HG03558 (cell line): ENCODE results near the gene MTHFD2L.

Experiments
- ATAC-seq: cut with Tn5 transposase; IDR thresholded peaks from one replicate; pipeline ENCODE4 v1.9.1; 2021; ENCODE audit warnings: moderate number of reproducible peaks; ENCODE audit not compliant: unreplicated experiment; ENCODE audit errors: extremely low read depth

The MTHFD2L gene

DNA sequence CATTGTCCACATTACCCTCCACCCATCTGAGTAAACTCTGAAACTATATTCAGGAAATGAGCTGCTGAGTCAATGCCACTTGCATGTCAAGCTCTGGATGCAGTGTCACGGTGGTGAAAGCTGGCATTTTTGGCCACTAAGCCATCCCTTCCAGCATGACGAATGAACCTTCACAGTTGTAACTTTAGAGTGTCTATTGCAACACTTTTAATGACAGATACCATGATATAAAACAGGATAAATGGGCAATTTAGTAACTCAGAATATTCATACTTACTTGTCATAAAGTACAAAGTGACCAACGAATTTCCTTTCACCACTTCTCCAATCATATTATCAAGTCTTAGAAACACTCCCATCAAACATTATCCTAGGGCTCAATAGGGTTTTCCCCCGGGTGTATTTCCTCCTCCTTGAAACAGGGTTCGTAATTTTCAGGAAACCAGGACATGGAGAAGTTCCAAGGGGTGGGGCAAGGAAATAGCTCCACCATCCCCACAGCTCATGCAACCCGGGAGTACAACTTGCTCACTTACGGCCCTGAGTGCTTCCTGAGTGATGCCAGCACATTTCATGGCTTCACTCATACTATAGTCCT lies 73.1 kb downstream of the MTHFD2L start:
- peak; percentile 59 for ATAC-seq

DNA sequence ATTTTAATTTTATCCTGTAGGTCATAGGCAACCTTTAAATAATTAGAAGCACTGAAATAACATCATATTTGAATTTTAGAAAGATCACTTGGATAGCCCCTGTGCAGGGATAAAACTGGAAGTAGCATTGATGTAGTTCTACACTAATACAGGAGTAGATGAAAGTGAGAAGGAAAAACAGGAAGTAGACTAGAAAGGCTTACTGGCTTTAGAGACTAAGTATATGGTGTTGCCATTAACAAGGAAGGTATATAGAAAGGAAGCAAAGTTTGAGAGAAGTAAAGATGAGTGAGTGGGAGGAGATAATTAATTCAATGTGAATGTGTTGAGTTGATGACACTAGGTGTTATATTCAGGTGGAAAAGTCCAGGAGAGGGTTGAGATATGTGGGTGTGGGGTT lies 77.2 kb downstream of the MTHFD2L start:
- ATAC-seq, result peak; percentile 46

DNA sequence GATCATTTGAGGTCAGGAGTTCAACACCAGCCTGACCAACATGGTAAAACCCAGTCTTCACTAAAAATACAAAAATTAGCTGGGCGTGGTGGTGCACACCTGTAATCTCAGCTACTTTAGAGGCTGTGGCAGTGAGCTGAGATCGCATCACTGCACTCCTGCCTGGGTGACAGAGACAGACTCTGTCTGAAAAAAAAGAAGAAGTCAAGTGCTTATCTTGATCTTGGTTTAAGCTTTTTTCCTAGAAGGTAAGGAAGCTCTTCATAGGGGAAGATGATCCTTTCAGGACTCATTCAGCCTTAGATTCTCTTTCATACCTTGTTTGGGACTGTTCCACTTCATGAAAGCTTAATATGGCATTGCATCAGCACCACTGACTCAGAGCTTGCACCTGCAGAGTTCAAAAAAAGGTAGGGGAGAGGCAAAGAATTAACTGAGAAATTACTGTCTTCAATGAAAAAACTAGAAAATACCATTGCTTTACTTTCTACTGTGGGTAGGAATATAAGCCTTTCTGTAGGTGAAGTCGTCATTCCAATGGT lies 79.6 kb downstream of the MTHFD2L start:
- no peak for ATAC-seq

DNA sequence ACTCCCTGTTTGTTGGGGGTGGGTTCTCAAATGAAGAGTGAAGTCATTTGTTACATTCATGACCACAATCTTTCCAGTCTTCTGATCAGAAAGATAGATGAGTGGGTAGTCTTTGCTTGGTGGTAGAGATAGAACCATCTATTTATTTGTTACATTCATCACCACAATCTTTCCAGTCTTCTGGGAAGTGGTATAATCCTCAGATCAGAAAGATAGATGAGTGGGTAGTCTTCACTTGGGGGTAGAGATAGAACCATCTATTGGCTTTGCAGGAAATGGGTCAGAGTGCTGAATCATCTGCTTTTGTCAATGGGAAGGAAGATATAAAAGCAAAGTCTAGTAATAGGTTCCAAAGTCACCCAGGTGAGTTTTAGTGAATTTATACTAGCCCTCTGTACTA lies 86.1 kb downstream of the MTHFD2L start:
- ATAC-seq, result no peak

DNA sequence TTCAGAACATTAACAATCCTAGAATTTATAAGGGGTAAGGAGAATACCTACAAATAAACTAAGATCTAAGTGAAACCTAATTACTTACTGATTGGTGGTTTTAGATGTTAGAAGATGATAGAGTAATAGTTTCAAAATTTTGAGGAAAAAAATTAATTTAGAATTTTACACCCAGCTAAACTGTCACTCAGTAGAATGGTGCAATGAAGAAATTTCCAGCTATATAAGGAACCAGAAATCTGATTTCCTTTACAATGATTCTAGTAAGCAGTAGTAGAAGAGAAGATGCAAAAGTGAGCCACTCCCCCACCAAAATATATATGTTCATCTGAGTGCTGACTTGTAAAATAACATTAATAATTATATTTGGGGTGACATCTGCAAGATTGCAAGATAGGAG lies 95.0 kb downstream of the MTHFD2L start:
- ATAC-seq, result no peak

DNA sequence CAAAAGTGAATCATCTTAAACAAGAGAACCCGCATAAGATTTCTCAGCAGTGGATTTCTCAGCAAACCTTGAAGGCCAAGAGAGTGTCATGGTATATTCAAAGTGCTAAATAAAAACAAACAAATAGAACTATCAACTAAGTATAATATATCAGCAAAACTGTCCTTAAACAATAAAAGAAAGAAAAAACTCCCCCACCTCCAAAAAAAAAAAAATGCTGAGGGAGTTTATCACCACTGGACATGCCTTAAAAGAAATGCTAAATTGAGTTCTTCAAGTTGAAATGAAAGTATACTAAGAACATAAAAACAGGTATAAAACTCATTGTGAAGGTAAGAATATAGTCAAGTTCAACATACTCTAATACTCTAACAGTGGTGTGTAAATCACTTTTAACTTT lies 96.5 kb downstream of the MTHFD2L start:
- no peak for ATAC-seq

DNA sequence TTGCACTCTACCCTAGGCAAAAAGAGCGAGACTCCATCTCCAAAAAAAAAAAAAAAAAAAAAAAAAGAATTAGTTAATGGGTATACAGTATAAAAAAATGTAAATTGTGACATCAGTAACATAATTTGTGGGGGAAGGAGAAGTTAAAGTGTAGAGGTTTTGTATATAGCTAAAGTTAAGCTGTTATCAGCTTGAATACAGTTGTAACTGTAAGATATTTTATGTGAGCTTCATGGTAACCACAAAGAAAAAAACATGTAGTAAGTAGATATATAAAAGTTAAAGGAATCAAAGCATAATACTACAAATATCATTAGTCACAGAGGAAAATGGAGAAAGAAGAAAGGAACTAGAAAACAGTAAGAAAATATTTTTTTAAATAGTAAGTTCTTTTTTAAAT lies 97.2 kb downstream of the MTHFD2L start:
- no peak for ATAC-seq

DNA sequence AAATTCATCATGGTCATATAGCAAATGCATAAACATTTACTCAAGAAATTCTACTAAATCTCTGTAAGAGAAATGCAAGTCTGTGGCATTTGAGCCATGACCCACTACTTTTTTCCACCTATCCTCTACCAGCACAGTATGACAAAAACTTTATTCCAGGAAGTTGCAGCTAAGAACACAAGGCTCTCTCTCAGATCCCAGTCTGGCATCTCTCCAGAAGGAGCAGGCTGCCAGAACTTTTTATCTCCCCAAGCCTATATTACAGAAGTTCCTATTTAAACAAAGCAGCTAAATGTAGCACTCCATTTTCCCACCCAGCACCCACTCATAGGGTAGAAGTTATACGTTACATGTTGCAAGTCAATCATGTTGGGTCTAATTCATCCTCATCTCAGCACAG lies 101.0 kb downstream of the MTHFD2L start:
- no peak for ATAC-seq

DNA sequence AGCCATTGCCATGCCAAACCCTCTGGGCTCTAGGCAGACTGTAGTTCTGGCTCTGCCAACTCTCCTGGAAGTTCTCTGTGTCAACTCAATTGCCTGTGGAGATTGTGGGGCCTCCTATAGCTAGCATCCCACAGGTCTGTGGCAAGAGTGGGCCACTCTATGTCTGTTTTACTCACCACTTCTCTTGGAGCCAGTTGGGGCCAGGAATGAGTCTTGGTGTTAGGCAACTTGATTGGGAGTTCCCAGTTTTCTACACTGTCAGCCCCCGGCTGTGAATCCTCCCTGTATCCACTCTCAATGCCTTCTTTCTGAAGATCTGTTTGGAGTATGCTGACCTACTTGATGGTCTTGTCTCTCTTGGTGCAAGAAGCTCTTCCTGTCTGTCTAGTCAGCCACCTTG lies 102.1 kb downstream of the MTHFD2L start:
- ATAC-seq, result no peak

DNA sequence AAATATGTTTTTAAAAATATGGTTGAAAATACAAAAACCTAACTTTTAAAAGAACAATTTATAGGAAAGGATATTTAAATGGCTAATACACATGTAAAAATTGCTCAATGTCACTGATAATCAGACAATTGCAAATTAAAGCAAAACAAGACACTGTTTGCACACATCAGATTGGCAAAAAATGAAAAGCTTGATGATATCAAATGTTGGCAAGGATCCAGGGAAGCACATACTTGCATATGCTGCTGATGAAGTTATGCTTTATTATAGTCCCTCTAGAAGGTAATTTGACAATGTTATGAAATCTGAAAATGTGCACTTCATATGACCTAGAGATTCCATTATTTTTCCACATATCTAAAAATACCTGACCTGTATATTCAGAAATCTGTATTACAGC lies 104.6 kb downstream of the MTHFD2L start:
- no peak for ATAC-seq

DNA sequence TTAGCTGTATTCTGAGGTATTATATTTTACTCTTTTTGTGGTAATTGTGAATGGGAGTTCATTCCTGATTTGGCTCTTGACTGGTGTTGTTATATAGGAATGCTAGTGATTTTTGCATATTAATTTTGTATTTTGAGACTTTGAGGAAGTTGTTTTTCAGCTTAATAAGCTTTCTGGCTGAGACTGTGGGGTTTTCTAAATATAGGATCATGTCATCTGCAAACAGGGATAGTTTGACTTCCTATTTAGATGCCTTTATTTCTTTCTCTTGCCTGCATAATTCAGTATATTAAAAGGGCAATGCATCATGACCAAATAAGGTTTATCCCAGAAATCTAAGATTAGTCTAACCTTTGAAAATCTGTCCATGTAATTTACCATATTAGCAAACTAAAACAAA lies 105.6 kb downstream of the MTHFD2L start:
- no peak for ATAC-seq

DNA sequence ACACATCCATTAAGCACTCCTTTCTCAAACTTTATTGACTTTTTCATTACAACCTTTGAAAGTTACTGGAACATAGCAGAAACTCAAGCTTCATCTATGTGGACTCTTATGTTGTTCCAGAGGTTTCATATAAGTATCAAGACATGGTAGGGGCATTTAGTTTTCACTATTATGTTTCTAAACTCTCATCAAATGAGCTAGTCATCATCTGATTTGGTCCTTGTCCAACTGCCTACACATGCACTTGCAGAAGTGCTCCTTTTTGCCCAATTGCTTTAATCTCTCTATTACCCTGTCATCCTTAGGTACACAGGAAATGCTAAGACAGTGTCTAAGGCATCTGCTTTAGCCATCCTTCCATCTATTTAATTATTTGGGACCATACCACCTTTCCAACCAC lies 108.2 kb downstream of the MTHFD2L start:
- no peak for ATAC-seq

DNA sequence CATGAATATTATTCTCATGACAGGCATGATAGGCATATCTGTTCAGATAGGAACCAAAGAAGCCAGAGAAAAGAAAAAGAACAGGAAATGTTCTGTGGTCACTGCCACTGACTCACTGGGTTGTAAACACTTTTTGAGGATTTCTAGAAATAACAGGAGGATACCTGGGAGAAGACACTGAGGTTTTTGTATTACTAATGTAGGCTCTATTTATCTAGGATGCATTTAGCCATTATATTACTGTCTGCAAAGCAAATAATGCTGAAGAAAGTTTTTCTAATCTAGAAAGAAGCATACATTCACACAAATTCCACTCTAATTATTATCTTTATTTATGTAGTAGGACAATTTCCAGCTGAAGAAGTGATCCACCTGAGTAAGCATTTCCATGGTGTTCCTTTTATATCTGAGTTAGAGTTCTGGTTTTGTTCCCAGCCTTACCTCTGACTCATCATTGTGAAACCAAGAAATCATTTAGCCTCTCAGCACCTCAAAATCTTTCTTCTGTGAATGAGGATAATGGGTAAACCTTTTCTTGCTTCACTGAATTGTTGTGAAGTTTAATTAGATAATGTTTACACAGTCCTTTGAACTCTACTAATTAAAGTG lies 110.2 kb downstream of the MTHFD2L start:
- ATAC-seq, result no peak

DNA sequence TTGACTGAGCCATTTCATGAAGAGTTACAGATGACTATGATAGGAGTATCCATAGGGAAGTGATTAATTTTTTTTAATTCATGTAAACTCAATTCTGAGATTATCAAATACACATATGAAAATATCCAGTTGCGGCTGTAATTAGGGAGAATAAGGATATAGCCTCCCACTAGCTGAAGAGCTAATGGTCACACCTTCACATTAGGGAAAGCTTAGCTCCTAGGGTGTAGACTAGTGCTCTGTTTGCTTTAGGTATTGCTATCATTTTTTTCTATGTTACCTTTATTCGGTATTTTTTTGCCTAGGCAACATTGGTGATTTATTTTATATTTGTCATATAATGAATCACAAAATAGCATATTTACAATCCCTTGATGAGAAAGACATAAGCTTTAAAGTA lies 110.7 kb downstream of the MTHFD2L start:
- no peak for ATAC-seq

DNA sequence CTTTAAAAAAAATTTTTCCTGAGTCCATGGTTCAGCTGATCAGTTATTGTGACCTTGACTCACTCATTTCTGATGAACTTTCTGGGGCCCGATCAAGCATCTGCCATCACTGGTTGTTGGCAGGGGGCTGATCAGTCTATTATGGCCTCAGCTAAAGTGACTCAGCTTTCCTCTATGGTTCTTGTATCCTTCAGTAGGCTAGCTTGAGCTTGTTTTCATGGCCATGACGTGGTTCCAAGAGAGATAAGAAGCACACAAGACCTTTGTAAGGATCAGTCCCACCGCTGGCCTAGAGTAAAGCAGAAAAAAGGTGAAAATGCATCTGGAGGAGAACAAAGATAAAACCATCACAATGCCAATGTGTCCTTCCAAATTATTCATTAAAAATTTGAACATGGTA lies 120.6 kb downstream of the MTHFD2L start:
- ATAC-seq, result no peak

DNA sequence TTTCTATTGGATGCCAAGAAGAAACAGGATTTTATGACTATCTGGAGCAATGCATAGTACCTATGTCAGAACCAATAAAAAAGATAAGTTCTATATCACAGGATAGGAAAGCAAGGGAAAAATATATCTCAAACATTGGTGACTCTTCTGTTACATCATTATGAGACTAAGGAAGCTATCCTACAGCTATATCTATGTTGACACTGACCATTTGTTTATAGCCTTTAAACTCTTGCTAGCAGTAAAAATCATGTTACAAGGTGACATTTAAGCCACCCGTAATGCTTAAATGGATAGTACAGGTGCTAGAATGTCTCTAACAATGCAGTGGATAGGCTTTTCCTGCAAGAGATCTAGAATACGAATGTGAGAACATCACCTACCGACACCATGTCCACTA lies 121.8 kb downstream of the MTHFD2L start:
- ATAC-seq, result no peak

DNA sequence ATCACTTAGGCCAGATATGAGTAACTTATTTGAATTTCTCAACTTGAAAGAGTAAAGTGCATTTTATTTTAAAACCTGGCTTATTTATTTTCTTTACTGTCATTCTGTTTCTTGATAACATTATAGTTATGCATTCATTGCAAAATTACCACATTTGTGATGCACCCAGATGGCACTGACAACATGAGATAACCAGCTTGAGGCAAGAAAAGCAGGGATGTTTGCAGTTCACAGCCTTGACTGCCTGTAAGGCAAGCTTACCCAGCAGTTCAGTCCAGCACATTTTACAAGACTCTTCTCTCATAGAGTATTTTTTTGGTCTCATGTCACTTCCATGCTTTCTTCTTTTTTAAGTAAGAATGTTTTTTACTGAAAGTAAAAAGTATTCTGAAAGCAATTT lies 125.0 kb downstream of the MTHFD2L start:
- ATAC-seq, result no peak

DNA sequence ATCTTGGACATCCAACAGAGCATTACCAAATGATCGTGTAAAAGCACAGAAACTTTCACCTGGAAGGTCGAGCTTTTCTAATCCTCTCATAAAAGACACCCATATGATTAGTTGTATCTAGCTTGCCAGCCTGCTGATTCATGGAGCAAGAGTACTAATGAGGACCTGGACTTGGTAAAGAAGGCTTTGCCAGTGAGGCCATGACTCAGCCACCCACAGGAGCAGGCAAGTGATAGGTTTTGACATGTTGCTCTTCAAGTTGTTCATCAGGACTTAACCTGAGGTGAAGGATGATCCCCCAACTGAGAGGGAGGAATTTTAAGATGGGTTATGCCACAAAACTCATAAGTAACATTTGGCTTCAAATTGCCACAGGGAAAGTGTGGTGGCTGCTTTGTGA lies 125.7 kb downstream of the MTHFD2L start:
- no peak for ATAC-seq

DNA sequence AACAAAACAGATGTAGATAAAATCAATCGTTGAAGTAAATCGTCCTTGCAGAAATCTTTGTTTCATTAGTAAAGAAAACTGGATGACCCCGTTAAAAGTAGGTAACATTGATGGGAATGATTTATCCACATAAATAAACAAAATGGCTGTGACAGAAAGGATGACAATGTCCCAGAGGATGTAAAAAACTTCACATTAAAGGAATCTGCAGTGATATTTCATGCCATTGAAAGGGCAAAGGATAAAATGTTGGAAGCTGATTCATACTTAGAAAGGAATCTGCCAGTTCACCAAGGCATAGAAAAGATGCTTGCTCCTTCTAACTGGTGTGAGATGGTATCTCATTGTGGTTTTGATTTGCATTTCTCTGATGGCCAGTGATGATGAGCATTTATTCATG lies 126.1 kb downstream of the MTHFD2L start:
- ATAC-seq, result no peak

DNA sequence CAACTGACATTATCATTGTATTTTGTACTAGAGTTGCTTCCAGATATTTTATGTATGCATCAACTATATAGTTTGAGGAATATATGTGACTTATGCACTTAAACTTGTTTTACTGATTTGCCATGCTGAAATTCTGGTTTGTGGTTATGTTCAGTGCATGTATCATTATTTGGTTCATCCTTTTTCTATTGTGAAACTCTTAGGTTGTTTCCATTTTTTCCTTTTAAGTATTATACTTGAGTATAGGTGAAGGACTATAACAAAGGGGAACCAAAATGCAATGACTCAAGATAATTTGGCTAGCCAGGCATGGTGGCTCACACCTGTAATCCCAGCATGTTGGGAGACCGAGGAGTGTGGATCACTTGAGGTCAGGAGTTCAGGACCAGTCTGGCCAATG lies 129.2 kb downstream of the MTHFD2L start:
- no peak for ATAC-seq

DNA sequence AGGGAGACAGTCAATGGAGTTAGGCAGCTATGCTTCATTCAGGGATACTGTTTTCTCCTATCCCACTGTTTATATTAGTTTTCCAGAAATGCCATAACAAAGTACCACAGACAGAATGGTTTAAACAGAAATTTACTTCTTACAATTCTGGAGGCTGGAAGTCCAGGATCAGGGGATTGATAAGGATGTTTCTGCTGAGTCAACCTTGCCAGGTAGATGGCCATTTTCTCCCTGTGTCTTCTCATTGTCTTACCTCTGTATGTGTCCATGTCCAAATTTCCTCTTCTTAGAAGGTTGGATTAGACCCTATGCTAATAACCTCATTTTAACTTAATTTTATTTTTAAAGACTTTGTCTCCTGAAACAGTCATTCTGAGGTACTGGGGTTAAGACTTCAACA lies 129.9 kb downstream of the MTHFD2L start:
- ATAC-seq, result no peak

DNA sequence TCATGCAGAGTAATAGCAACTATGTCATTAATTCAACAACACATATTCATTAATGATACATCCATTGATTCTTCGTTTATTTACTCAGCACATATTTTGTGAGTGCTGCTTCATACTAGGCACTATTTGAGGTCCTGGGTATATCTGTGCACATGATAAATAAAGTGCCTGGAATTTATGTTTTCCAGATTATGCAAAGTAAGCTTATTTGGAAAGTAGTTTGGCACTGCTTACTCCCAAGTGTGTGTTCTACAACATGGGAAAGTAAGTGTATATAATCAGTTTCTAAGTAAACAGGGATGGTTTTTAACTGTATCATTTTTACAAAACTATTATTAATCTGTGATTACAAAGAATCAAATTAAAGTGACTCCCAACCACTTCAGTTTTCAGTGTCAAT lies 133.6 kb downstream of the MTHFD2L start:
- no peak for ATAC-seq
